ENCODE data around the gene MYBBP1A.
"Not testable (repeated sequence)": the region's sequence is repeated elsewhere in the genome, so short reads cannot be mapped to it uniquely, and the experiment has no call there.

The MYBBP1A gene

GRCh38 chr17:4595685-4596342 lies 40.6 kb upstream of the MYBBP1A start:
- not testable (repeated sequence) for H3K36me3 ChIP-seq (ENCODE audit: control insufficient read depth, insufficient read depth, low read length, severe bottlenecking); H3K4me3 ChIP-seq (ENCODE audit: low read length); H3K9ac ChIP-seq (ENCODE audit: low read length); DNase-seq (ENCODE audit: low read depth); H3K9me3 ChIP-seq (ENCODE audit: control insufficient read depth, low read length)
- H3K4me1 ChIP-seq (ENCODE audit: control insufficient read depth, insufficient read depth, low read length) = peaks cover 22% of the 10 kb centered on the region
- H3K27me3 ChIP-seq (replicated peaks; ENCODE audit: control insufficient read depth, insufficient read depth, low read length) = peaks cover 23% of the 10 kb centered on the region

GRCh38 chr17:4594931-4595684 lies 39.9 kb upstream of the MYBBP1A start:
- no peak for DNase-seq (ENCODE audit: low read depth)
- peaks cover 21% of the 10 kb centered on the region for H3K4me1 ChIP-seq (ENCODE audit: control insufficient read depth, insufficient read depth, low read length)

GRCh38 chr17:4594406-4594805 lies 39.2 kb upstream of the MYBBP1A start:
- Histone ChIP-seq H3K4me1 (ENCODE audit: control insufficient read depth, insufficient read depth, low read length) (peaks cover 14% of the 10 kb centered on the region), H3K4me3 (ENCODE audit: low read length) (no peak overlapping the region), H3K9me3 (ENCODE audit: control insufficient read depth, low read length) (no peaks in the 10 kb centered on the region), H3K9ac (ENCODE audit: low read length) (no peak overlapping the region), H3K36me3 (ENCODE audit: control insufficient read depth, insufficient read depth, low read length, severe bottlenecking) (no peaks in the 10 kb centered on the region), H3K27me3 (replicated peaks; ENCODE audit: control insufficient read depth, insufficient read depth, low read length) (peaks cover 30% of the 10 kb centered on the region)
- no peak for DNase-seq (ENCODE audit: low read depth)

More at GRCh38 chr17:4594931-4595684, 39.9 kb upstream of the MYBBP1A start:
- H3K36me3 ChIP-seq (ENCODE audit: control insufficient read depth, insufficient read depth, low read length, severe bottlenecking) = no peaks in the 10 kb centered on the region
- H3K4me3 ChIP-seq (ENCODE audit: low read length) = no peak overlapping the region
- no peaks in the 10 kb centered on the region for H3K9me3 ChIP-seq (ENCODE audit: control insufficient read depth, low read length)
- H3K9ac ChIP-seq (ENCODE audit: low read length) = no peak overlapping the region
- peaks cover 30% of the 10 kb centered on the region for H3K27me3 ChIP-seq (replicated peaks; ENCODE audit: control insufficient read depth, insufficient read depth, low read length)

- H3K9ac ChIP-seq (ENCODE audit: low read length) = no peak overlapping the region
- H3K9me3 ChIP-seq (ENCODE audit: control insufficient read depth, low read length) = no peaks in the 10 kb centered on the region
- H3K36me3 ChIP-seq (ENCODE audit: control insufficient read depth, insufficient read depth, low read length, severe bottlenecking) = no peaks in the 10 kb centered on the region
- H3K4me3 ChIP-seq (ENCODE audit: low read length) = no peak overlapping the region
- no peak for DNase-seq (ENCODE audit: low read depth)
- peaks cover under 1% of the 10 kb centered on the region for H3K4me1 ChIP-seq (ENCODE audit: control insufficient read depth, insufficient read depth, low read length)
- peaks cover 30% of the 10 kb centered on the region for H3K27me3 ChIP-seq (replicated peaks; ENCODE audit: control insufficient read depth, insufficient read depth, low read length)
These were observed 37.8 kb upstream of the MYBBP1A start for GRCh38 chr17:4593021-4593421.

- Histone ChIP-seq H3K4me1 (ENCODE audit: control insufficient read depth, insufficient read depth, low read length) (no peaks in the 10 kb centered on the region), H3K27me3 (replicated peaks; ENCODE audit: control insufficient read depth, insufficient read depth, low read length) (peaks cover 34% of the 10 kb centered on the region), H3K4me3 (ENCODE audit: low read length) (no peak overlapping the region)
These were observed 37.2 kb upstream of the MYBBP1A start for GRCh38 chr17:4592240-4593005.

GRCh38 chr17:4591529-4591928 lies 36.3 kb upstream of the MYBBP1A start:
- no peaks in the 10 kb centered on the region for H3K4me1 ChIP-seq (ENCODE audit: control insufficient read depth, insufficient read depth, low read length)
- DNase-seq (ENCODE audit: low read depth) = no peak
- no peaks in the 10 kb centered on the region for H3K9me3 ChIP-seq (ENCODE audit: control insufficient read depth, low read length)
- H3K4me3 ChIP-seq (ENCODE audit: low read length) = no peak overlapping the region
- H3K9ac ChIP-seq (ENCODE audit: low read length) = no peak overlapping the region
- H3K27me3 ChIP-seq (replicated peaks; ENCODE audit: control insufficient read depth, insufficient read depth, low read length) = peaks cover 29% of the 10 kb centered on the region
- no peaks in the 10 kb centered on the region for H3K36me3 ChIP-seq (ENCODE audit: control insufficient read depth, insufficient read depth, low read length, severe bottlenecking)

More at GRCh38 chr17:4592240-4593005, 37.2 kb upstream of the MYBBP1A start:
- Histone ChIP-seq H3K36me3 (ENCODE audit: control insufficient read depth, insufficient read depth, low read length, severe bottlenecking) (no peaks in the 10 kb centered on the region), H3K9me3 (ENCODE audit: control insufficient read depth, low read length) (no peaks in the 10 kb centered on the region), H3K9ac (ENCODE audit: low read length) (no peak overlapping the region)
- DNase-seq (ENCODE audit: low read depth) = no peak

GRCh38 chr17:4590981-4591453 lies 35.8 kb upstream of the MYBBP1A start:
- no peaks in the 10 kb centered on the region for H3K4me1 ChIP-seq (ENCODE audit: control insufficient read depth, insufficient read depth, low read length)
- DNase-seq (ENCODE audit: low read depth) = no peak

GRCh38 chr17:4590042-4590441 lies 34.9 kb upstream of the MYBBP1A start:
- not testable (repeated sequence) for H3K4me3 ChIP-seq (ENCODE audit: low read length); H3K4me1 ChIP-seq (ENCODE audit: control insufficient read depth, insufficient read depth, low read length); DNase-seq (ENCODE audit: low read depth); H3K36me3 ChIP-seq (ENCODE audit: control insufficient read depth, insufficient read depth, low read length, severe bottlenecking); H3K9ac ChIP-seq (ENCODE audit: low read length); H3K9me3 ChIP-seq (ENCODE audit: control insufficient read depth, low read length)
- H3K27me3 ChIP-seq (replicated peaks; ENCODE audit: control insufficient read depth, insufficient read depth, low read length) = peaks cover 31% of the 10 kb centered on the region

More at GRCh38 chr17:4590981-4591453, 35.8 kb upstream of the MYBBP1A start:
- Histone ChIP-seq H3K9me3 (ENCODE audit: control insufficient read depth, low read length) (no peaks in the 10 kb centered on the region), H3K9ac (ENCODE audit: low read length) (no peak overlapping the region), H3K27me3 (replicated peaks; ENCODE audit: control insufficient read depth, insufficient read depth, low read length) (peaks cover 25% of the 10 kb centered on the region), H3K4me3 (ENCODE audit: low read length) (no peak overlapping the region), H3K36me3 (ENCODE audit: control insufficient read depth, insufficient read depth, low read length, severe bottlenecking) (no peaks in the 10 kb centered on the region)

- Histone ChIP-seq H3K4me1 (ENCODE audit: control insufficient read depth, insufficient read depth, low read length) (no peaks in the 10 kb centered on the region), H3K27me3 (replicated peaks; ENCODE audit: control insufficient read depth, insufficient read depth, low read length) (peaks cover 32% of the 10 kb centered on the region), H3K36me3 (ENCODE audit: control insufficient read depth, insufficient read depth, low read length, severe bottlenecking) (no peaks in the 10 kb centered on the region), H3K4me3 (ENCODE audit: low read length) (no peak overlapping the region), H3K9me3 (ENCODE audit: control insufficient read depth, low read length) (no peaks in the 10 kb centered on the region), H3K9ac (ENCODE audit: low read length) (no peak overlapping the region)
- DNase-seq (ENCODE audit: low read depth) = no peak
These were observed 33.9 kb upstream of the MYBBP1A start for GRCh38 chr17:4588898-4589625.

GRCh38 chr17:4588391-4588790 lies 33.2 kb upstream of the MYBBP1A start:
- H3K9me3 ChIP-seq (ENCODE audit: control insufficient read depth, low read length) = no peaks in the 10 kb centered on the region
- DNase-seq (ENCODE audit: low read depth) = no peak

More at GRCh38 chr17:4588391-4588790, 33.2 kb upstream of the MYBBP1A start:
- Histone ChIP-seq H3K27me3 (replicated peaks; ENCODE audit: control insufficient read depth, insufficient read depth, low read length) (peaks cover 38% of the 10 kb centered on the region), H3K9ac (ENCODE audit: low read length) (no peak overlapping the region), H3K4me3 (ENCODE audit: low read length) (no peak overlapping the region), H3K36me3 (ENCODE audit: control insufficient read depth, insufficient read depth, low read length, severe bottlenecking) (no peaks in the 10 kb centered on the region), H3K4me1 (ENCODE audit: control insufficient read depth, insufficient read depth, low read length) (no peaks in the 10 kb centered on the region)
